Esophagus mucosa (tissue), 1 donor: ENCODE results near the gene PARP3. TPM values are rescaled to one million over a fixed set of nuclear protein-coding genes. Genes with fewer than 3 reads are reported as not detected.

Experiments
- ATAC-seq: fragments of 200-7000 bp; cut with Tn5 transposase; one replicate; pipeline ENCODE4 v1.9.1; 2020
- total RNA-seq: library from RNA; stranded (reverse); gene quantifications from one replicate; pipeline ENCODE4 v1.2.4, GENCODE V29; 2023
- donor health status: DM: yes; HTN: yes; CAD: no.

The PARP3 gene
- total RNA-seq, 1 donor from 2014 or later: 5.7 TPM

GRCh38 chr3:51967384-51968169, 25.4 kb downstream of the PARP3 start, which contains the start of gene PCBP4:
PCBP4 (minus strand) TSS chr3:51967454; CDS start chr3:51961240, 6,214 bp downstream.
- peak; percentile 41 for ATAC-seq

- no peak for ATAC-seq
These were observed 26.1 kb downstream of the PARP3 start for GRCh38 chr3:51968170-51968775.

GRCh38 chr3:51968883-51969678, 26.9 kb downstream of the PARP3 start:
- no peak for ATAC-seq

DNA sequence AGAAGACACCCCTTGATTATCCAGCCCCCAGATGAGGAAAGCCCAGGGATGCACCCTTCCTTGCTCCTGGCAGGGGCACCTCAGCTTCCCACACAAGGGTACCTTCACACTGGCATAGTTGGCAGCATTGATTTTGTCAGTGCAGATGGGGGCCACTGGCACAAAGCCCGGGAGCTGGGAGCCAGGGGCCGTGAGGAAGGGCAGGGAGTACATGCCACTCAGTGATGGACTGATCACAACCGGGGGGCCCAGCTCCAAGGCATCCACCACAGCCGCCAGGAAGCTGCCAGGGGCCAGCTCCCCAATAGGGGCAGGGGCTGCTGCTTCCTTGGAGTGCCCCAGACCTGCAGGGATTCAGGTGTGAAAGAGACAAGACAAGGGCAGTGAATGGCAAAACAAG, 27.7 kb downstream of the PARP3 start:
- ATAC-seq: no peak

- no peak for ATAC-seq
These were observed 28.6 kb downstream of the PARP3 start for GRCh38 chr3:51970606-51971300.

DNA sequence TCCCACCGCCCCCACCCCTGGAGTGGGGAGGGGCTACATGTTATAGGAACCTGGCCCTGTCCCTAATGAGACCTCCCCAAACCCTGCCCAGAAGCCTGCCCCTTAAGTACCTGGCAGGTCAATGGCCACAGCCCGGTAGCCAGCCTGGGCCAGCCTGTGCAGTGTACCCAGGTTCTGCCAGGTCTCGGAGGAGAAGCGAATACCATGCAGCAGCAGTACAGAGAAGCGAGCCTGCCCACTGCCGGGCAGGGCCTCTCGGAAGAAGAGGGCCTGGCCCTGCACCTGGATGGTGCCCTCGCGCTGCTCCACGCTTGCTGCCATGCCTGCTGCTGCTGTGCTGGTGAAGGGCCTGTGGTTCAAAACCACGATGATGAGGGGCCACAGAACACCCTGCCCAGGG, 29.2 kb downstream of the PARP3 start:
- ATAC-seq: no peak

- ATAC-seq: peak; percentile 26
These were observed 32.3 kb downstream of the PARP3 start for GRCh38 chr3:51974277-51974962.

- peak; percentile 73 for ATAC-seq
These were observed 33.0 kb downstream of the PARP3 start, which contains the start of gene ABHD14A for GRCh38 chr3:51974963-51975851. ABHD14A (plus strand) TSS chr3:51975064; CDS start chr3:51975136, 72 bp downstream.

- ATAC-seq: no peak
These were observed 33.8 kb downstream of the PARP3 start for GRCh38 chr3:51975852-51976549.

- ATAC-seq: peak; percentile 14
These were observed 35.4 kb downstream of the PARP3 start for GRCh38 chr3:51977446-51978142.

GRCh38 chr3:51978143-51978502, 36.0 kb downstream of the PARP3 start:
- ATAC-seq: no peak

- ATAC-seq: no peak
These were observed 38.1 kb downstream of the PARP3 start for GRCh38 chr3:51980253-51980652.

- ATAC-seq: peak; percentile 23
These were observed 40.2 kb downstream of the PARP3 start for GRCh38 chr3:51982352-51982837.

- peak; percentile 84 for ATAC-seq
These were observed 40.8 kb downstream of the PARP3 start, which contains the start of gene ACY1 for GRCh38 chr3:51982838-51983577. ACY1 (plus strand) TSS chr3:51983535; CDS start chr3:51984065, 530 bp downstream.

GRCh38 chr3:51983578-51984268, 41.6 kb downstream of the PARP3 start:
- no peak for ATAC-seq

DNA sequence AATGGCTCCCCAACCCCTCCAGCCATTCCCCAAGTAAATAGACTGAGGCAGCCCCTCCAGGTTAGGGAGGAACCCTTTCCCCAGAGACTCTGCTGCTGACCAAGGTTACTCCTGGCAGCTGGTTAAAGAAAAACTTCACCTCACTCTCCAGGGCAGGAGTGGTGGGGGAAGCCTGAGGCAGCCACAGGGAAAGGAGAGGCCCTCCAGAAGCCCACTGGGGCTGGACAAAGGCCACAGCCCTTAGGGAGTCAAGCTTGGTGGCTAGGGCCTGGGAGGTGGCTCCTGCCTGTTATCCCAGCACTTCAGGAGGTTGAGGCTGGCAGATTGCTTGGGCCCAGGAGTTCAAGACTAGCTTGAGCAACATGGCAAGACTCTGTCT, 42.1 kb downstream of the PARP3 start:
- ATAC-seq: no peak

DNA sequence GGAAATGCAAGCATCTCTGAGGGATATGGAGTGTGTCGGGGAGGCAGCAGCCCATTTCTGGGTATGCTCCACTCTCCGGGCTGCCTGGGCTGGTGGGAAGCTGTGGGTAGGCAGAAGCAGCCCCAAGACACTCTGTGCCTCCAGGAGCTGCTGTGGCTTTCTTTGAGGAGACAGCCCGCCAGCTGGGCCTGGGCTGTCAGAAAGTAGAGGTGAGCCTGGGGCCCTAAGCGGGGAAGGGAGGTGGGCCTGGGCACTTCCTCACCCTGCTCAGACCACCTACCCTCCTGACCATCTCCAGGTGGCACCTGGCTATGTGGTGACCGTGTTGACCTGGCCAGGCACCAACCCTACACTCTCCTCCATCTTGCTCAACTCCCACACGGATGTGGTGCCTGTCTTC, 42.9 kb downstream of the PARP3 start:
- ATAC-seq: no peak
